GM19468 (cell line): ENCODE results near the gene TSPAN4.

Experiments
- ATAC-seq: cut with Tn5 transposase; IDR thresholded peaks from one replicate; pipeline ENCODE4 v1.9.1; 2021; ENCODE audit warnings: mild to moderate bottlenecking, moderate library complexity, moderate number of reproducible peaks; ENCODE audit not compliant: unreplicated experiment; ENCODE audit errors: extremely low read depth

TSPAN4 gene

DNA sequence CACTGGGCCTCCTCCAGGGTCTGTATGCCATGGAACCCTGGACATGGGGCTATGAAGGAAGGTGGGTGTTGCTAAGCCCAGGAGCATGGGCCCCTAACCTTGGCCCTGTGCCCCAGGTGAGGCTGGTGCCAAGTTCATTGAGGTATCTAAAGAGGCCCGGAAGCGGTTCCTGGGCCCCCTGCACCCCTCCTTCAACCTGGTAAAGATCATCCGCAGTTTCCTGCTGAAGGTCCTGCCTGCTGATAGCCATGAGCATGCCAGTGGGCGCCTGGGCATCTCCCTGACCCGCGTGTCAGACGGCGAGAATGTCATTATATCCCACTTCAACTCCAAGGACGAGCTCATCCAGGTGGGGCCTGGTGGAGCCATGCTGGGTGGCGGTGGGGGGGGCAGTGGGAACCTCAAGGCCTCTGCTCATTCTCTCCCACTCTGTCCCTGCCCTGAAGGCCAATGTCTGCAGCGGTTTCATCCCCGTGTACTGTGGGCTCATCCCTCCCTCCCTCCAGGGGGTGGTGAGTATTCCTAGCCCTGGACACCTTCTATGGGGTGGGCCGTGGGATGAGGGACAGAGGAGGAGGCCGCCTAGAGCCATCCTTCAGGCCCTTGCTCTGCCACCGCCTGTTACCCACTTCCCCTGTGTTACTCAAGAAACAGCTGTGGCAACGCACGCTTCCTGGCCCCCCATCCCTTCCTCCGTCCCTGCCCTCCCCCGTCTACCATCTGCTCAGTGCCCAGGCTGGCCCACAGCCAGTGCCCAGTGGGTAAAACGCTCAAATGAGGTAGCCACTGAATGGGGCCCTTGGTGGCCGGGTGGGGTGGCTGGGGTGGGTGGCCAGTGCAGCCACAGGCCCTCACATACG is 20.9 kb upstream of the TSPAN4 start:
- ATAC-seq: no peak

DNA sequence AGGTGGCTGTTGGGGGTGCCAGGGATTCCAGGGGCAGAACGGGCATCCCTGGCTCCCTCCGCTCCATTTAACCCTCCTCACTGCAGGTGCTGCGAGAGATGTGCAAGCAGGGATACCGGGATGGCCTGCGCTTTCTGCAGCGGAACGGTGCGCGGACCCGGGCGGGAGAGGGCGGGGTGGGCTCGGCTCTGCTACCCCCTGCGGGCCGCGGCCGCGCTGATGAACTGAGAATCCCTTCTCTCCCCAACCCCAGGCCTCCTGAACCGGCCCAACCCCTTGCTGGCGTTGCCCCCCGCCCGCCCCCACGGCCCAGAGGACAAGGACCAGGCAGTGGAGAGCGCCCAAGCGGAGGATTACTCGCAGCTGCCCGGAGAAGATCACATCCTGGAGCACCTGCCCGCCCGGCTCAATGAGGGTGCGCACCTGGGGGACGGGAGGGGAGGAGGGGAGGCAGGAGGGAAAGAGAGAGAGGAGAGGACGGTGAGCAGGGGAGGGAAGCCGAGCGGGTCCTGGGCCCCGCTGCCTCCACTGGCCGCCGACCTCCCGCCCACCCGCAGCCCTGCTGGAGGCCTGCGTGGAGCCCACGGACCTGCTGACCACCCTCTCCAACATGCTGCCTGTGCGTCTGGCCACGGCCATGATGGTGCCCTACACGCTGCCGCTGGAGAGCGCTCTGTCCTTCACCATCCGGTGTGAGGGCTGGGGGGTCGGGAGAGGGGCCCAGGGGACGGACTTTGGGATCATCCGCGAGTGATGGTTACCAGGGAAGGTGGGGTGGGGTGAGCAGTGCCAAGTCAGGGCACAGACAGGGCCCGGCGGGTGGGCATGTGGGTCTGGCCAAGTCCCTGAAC is 19.0 kb upstream of the TSPAN4 start:
- no peak for ATAC-seq

DNA sequence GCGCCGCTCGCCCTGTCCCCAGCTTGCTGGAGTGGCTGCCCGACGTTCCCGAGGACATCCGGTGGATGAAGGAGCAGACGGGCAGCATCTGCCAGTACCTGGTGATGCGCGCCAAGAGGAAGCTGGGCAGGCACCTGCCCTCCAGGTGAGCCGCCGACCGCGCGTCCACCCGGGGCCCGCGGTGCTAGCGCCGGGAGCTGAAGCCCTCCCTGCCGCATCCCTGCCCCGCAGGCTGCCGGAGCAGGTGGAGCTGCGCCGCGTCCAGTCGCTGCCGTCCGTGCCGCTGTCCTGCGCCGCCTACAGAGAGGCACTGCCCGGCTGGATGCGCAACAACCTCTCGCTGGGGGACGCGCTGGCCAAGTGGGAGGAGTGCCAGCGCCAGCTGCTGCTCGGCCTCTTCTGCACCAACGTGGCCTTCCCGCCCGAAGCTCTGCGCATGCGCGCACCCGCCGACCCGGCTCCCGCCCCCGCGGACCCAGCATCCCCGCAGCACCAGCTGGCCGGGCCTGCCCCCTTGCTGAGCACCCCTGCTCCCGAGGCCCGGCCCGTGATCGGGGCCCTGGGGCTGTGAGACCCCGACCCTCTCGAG is 18.3 kb upstream of the TSPAN4 start:
- no peak for ATAC-seq

DNA sequence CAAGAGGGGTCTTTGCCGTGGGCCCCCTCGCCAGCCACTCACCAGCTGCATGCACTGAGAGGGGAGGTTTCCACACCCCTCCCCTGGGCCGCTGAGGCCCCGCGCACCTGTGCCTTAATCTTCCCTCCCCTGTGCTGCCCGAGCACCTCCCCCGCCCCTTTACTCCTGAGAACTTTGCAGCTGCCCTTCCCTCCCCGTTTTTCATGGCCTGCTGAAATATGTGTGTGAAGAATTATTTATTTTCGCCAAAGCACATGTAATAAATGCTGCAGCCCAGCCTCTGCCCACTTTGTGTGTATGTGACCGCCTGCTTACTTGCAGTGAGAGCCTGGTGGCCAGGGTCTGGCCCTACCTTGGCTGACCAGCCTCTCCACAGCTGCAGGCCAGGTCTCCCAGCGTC is 17.7 kb upstream of the TSPAN4 start:
- ATAC-seq: no peak

DNA sequence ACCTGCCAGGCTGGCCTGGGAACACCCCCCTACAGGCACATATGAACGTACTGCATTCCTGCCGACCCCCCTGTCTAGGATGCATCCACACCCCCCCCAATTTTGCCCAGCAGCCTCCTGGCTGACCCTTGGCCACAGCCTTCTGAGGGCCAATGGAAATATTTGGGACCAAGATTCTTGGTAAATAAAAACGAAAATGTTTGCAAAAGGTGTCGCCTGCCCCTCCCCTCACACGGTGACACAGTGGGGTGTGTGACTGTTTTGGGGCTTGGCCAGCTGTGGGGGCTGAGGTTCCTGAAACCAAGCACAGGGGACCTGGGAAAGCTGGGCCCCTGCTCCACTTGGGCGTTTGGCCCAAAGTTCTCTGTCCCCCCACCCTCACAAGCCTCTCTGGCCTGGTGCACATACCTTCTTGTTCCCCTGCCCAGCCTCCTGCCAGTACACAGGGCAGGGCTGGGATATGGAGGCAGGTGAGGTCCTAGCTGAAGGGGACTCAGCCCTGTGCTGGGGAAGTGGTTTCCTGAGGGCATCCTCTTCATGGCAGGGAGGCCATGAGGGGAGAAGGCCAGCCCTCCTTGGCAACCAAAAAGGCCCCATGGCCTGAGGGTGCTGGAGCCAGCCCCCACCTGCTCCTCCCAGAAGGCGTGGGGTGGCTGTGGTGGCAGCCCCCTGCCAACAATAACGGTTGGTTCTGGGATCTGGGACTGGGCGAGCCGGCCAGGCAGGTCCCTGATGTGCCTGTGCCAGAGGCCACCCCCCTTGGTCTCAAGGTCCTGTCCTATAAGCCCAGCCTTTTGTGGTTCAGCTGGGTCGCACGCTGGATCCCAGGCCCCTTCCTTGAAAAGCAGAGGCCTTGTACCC is 17.1 kb upstream of the TSPAN4 start:
- no peak for ATAC-seq

DNA sequence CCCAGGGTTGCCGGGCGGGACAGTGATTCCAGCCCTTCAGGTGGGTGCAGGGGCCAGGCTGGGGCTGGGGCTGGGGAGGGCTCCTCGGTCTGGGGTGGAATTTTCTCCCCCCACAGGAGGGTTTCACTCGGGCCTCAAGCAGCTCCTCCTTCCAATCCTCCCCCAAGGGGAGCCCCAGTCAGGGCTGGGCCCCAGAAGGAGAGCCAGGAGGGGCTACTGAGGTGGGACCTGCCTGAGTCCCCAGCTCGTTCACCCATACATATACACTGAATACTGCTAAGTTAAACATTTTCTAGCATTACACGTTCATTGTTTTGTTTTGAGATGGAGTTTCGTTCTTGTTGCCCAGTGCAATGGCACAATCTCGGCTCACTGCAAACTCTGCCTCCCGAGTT is 16.4 kb upstream of the TSPAN4 start:
- no peak for ATAC-seq

DNA sequence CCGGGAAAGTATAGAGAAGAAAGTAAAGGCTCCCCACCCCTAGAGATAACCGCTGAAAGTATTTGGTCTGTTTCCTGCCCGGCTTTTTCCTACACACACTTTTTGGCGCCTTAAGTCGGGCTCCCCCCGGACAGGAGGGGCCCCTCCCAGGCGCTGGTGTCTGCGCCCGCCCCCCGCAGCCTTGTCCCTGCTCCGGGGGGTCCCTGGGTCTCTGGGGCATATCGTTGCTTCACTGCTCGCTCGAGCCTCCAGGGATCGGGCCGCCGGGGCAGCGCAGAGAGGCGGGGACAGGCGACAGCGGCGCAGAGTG is 15.9 kb upstream of the TSPAN4 start:
- no peak for ATAC-seq

DNA sequence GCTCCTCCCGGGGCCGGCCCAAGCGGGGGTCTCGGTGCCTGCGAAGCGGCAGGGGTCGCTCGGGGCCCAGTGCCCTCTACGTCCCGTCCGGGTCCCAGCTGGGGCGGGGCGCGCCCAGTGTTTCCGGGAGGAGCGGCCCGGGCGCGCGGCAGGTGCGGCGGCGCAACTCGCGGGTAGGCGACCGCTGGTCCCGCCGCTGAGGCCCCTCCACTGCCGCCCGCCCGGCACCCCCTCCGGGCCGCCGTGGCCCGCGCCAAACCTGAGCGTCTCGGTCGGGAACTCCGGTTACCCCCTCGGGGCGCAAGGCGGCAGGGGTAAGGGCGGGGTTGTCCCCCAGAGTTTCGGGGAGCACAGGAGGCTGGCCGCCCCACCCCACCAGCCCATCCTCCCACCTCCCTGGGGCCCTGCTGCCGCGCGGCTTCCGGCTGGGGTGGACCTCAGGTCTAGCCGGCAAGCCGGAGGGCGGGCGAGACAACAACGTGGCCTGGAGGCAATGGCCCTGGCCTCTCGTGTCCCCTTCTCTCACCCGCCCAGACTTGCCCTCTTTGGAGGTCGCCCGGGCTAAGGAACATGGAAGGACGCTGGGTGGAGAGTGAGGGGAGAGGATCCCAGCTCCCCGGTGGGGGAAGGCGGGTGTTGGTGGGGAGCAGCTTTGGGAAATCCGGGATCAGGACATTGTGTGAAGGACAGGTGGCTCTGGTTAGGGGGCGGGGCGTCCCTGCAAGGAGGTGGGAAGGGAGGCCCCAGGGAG is 15.3 kb upstream of the TSPAN4 start:
- no peak for ATAC-seq

DNA sequence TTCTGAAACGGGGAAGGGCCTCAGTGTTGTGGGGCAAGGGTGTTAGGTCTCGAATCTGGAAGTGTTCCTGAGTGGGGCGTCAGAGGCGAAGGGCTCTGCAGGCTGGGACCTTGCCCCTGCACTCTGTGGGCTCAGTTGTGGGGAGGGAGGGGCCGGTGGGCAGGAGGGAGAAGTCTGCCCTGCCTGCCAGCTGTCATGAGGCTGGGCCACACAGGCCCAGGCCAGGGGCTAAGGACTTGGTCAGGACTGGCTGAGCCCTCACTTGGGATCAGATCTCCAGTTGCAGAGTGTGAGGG is 14.8 kb upstream of the TSPAN4 start, which contains the start of gene CRACR2B:
Gene CRACR2B, plus strand, starts transcription at position 23 of the 296 bp plus-strand sequence. CDS start 689 bp downstream, outside the sequence.
- ATAC-seq: no peak

DNA sequence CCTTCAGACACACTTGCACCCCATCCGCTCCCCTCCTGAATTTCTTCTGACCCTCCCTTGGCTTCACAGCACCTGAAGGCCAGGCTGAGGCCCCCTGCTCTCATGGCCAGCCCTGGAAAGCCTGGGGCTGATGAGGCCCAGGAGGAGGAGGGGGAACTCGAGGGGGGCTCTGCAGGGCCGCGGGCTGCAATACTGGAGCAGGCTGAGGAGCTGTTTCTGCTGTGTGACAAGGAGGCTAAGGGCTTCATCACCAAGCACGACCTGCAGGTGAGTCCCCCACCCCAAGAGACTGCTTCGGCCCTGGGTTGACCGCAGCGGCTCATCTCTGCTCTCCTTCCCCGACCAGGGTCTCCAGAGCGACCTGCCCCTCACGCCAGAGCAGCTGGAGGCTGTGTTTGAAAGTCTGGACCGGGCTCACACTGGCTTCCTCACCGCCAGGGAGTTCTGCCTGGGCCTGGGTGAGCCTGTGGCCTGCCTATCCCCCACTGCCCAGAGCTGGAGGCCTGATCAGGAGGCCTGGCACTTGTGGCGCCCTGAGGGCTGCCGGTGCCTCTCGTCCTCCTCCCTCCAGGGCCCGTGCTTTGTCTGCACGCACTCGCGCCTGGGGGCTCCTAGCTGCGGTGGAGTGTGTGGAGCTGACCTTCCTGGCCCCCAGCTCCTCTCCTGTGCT is 14.0 kb upstream of the TSPAN4 start:
- ATAC-seq: no peak

DNA sequence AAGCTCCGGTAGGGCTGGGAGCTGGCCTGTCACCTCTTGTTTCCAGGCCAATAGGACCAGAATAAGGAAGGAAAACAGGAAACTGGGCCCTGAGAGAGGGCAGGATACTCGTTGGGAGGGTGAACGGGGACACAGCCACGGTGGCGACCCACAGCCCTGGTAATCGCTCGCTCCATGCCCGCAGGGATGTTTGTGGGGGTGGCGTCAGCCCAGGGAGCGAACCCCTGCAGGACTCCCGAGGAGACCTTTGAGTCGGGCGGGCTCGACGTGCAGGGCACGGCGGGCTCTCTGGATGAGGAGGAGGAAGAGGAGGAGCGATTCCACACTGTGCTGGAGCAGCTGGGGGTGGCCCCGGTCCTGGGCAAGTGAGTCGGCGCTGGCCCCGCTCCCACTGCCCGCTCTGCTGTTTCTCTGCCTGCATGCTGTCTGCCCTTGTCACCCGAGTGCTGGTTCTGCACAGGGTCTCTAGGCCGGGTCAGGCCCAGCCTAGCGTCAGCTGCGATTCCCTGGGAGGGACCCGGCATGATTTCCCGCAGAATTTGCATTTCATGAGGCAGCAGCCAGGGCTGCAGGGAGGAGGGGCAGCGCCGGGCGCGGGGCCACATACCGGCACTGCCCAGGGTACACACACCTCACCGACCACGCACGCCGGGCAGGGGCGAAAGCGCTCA is 13.3 kb upstream of the TSPAN4 start:
- ATAC-seq: no peak

DNA sequence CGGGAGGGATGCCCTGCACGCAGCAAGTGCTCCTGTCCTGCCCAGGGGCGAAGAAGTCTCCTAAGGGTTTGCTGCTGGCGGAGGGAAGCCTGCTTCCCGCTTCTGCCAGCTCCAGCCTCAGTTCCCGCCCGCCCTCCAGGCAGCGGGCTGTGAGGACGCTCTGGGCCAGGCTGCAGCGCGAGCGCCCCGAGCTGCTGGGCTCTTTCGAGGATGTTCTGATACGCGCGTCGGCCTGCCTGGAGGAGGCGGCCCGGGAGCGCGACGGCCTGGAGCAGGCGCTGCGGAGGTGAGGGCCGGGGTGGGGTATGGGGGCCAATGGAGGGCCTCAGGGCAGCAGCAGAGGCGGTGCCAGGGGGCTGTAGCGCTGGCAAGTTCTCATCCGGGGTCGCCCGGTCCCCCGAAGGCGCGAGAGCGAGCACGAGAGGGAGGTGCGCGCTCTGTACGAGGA is 12.8 kb upstream of the TSPAN4 start:
- no peak for ATAC-seq

DNA sequence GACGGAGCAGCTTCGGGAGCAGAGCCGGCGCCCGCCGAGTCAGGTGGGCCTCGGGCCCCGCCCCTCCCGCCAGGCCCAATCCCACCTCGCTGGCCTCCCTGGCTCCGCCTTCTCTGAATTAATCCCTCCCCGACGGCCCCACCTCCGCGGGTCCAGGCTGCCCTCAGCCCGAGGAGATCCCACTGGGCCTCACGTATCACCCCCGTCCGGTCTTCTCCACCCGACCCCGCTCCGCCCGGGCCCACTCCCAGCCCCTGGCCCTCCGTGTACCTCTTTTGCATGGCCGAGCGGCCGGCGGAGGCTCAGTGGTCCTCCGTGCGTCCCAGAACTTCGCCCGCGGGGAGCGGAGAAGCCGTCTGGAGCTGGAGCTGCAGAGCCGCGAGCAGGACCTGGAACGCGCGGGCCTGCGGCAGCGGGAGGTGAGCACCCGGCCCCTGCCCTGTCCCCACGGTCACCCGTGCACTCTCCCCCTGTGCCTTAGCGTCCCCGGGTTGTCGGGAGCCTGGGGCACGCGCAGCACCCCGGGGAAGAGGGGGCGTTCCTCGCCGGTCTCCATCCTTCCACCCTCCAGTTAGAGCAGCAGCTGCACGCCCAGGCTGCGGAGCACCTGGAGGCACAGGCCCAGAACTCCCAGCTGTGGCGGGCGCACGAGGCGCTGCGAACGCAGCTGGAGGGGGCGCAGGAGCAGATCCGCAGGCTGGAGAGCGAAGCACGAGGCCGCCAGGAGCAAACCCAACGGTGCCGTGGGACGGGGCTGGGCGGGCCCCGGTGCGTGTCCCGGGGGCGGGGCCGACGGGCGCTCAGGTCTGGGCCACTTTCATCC is 12.1 kb upstream of the TSPAN4 start:
- no peak for ATAC-seq

DNA sequence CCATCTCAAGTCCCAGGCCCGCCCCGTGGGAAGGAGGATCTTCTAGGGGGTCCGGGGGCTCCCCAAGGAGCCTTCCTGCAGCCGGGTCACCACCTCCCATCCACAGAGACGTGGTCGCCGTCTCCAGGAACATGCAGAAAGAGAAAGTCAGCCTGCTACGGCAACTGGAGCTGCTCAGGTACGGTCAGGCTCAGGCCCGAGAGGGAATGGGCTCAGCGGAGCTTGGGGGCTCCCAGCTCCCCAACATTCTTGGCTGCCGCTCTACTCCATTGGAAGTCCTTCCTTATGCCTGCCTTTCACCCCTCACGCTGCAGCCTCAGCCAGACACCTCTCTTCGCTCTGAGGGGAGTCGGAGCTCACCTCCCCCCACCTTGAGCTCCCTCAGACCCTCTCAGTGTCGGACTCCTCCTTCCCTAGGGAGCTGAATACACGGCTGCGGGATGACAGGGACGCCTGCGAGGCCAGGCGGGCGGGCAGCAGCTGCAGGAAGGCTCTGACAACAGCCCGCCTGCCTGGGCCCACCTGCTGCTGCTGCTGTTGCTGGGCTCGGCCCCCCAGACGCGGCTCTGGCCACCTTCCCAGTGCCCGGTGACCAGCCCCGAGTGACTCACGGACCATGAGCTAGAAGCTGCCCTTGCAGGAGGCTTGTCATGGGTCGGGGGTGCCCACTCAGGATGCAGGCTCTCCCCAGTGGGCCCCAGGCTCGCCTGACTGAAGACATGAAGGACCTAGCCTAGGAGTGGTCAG is 11.4 kb upstream of the TSPAN4 start:
- ATAC-seq: no peak

DNA sequence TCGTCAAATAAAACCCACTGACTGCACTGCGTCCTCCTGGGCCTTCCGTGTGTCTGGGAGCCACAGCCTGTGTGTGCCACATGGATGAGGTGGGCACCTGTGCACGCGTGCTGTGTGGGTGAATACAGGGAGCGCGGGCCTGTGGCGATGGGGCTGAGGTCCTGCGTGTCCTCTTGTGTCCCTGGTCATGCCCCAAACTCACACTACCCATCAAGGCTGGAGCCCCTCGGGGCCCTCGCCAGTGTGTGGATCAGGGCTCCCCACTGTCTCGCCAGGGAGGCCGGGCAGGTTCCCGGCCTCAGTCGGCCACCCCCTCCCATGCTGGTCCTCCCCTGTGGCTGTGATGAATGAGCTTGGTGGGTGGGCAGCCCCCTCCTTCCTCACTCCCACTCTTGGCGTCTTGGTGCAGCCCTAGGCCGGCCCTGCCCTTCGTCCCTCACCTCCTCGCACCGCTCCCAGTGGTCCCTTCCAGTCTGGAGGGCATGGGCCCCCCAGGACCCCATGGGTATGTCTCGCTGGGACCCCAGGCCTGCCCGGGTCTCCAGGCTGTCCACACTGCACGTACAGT is 10.6 kb upstream of the TSPAN4 start:
- no peak for ATAC-seq

DNA sequence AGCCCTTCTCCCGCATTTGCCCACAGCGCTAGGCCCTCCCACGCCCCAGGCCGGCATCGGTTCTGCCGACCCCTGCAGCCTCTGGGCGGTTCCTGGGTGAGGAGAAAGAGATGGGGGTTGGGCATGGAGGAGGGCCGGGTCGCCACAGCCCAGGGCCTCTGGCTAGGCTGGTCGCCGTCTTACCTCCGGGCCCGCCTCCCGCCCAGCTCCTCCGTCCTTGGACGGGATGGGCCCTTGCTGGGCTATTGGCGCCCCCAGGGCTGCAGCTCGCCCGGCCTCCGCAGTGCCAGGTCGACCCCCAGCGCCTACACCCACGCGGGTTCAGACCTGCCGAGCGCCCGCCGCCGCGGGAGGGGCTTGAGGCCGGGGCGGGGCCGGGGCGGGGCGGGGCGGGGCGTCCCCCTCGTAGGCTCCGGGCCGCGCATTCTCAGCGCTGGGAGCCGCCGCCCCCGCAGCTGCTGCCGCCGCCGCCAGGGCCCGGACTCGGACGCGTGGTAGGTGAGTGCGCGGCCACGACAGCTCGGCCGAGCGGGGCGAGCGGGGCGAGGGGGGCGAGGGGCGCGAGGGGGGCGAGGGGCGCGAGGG is 10.0 kb upstream of the TSPAN4 start, which contains the start of gene CD151:
Gene CD151, plus strand, starts transcription at position 424 of the 585 bp plus-strand sequence. CDS start 3,118 bp downstream, outside the sequence.
- ATAC-seq: no peak
